HG02610 (cell line): ENCODE measurements around the gene LCN6.

Source experiments
- ATAC-seq: cut with Tn5 transposase; IDR thresholded peaks from one replicate; pipeline ENCODE4 v1.9.1; 2021; ENCODE audit warnings: mild to moderate bottlenecking, moderate library complexity; ENCODE audit not compliant: unreplicated experiment

LCN6 gene

GRCh38 chr9:136694163-136694871 lies 54.0 kb downstream of the LCN6 start:
- ATAC-seq: no peak
